HepG2 (cell line): ENCODE results near the gene KCNN2. TPM values are rescaled to one million over a fixed set of nuclear protein-coding genes. Genes with fewer than 3 reads are reported as not detected.

Source experiments
- ATAC-seq: fragments of 200-7000 bp; cut with Tn5 transposase; 3 replicates; pipeline ENCODE4 v1.9.1; 2020; ENCODE audit warnings: mild to moderate bottlenecking, moderate library complexity
- BruUV-seq: library from RNA; stranded (reverse); fragments of 400-500 nt; replicated peaks from 2 replicates; lab custom pipeline; 2021; lab: Mats Ljungman, UMichigan
- CTCF ChIA-PET: fragments of 300-600 bp; formaldehyde crosslinking; extraction: SDS; loops from one replicate; lab custom pipeline; 2021; ENCODE audit warnings: low total read pairs, inconsistent platforms, low intra/inter-chr PET ratio; lab: Yijun Ruan, JAX
- POLR2A ChIA-PET: fragments of 350-600 bp; sonication (Branson Sonifier 250); formaldehyde crosslinking; loops from one replicate; lab custom pipeline; 2020; ENCODE audit warnings: antibody characterized with exemption, inconsistent platforms; lab: Yijun Ruan, JAX
- DNase-seq: peaks from one replicate; pipeline ENCODE4 v3.0.0-alpha.2; 2015; ENCODE audit warnings: low spot score
- FAIRE-seq: peaks from 3 replicates; lab custom pipeline; 2011; peaks lifted over from hg19 to GRCh38; lab: Jason Lieb, UNC
- H2AFZ ChIP-seq: one replicate; pipeline ENCODE4 v1.6.1; 2011; ENCODE audit warnings: low read length, inconsistent platforms
- H3K27ac ChIP-seq: fragments of 300-600 bp; 3 replicates; pipeline ENCODE4 v1.8.0; 2011; ENCODE audit warnings: mixed run types, mild to moderate bottlenecking, mixed read lengths, low read length, inconsistent platforms; ENCODE audit not compliant: insufficient read depth; ENCODE audit errors: extremely low read length
- H3K27me3 ChIP-seq, 2 experiments: fragments of 200-600 bp in 1 of 2; 2 replicates in 1 of 2; 3 replicates in 1 of 2; pipeline versions ENCODE4 v1.6.0 to v1.8.0; 2011; ENCODE audit warnings: low read length in 2 of 2, mild to moderate bottlenecking in 2 of 2, moderate library complexity in 2 of 2, inconsistent platforms in 1 of 2; ENCODE audit not compliant: insufficient read depth in 2 of 2, control insufficient read depth in 1 of 2
- H3K36me3 ChIP-seq, 2 experiments: fragments of 200-600 bp in 1 of 2; replicated peaks in 1 of 2; 2 replicates in 1 of 2; 3 replicates in 1 of 2; pipeline versions ENCODE4 v1.5.1 to v1.8.0; 2011; ENCODE audit warnings: low read length in 2 of 2, inconsistent platforms in 1 of 2; ENCODE audit not compliant: insufficient read depth in 2 of 2, control insufficient read depth in 1 of 2
- H3K4me1 ChIP-seq: 2 replicates; pipeline ENCODE4 v1.5.1; 2012; ENCODE audit warnings: low read length, inconsistent platforms; ENCODE audit not compliant: insufficient read depth
- H3K4me2 ChIP-seq: 2 replicates; pipeline ENCODE4 v1.6.0; 2011; ENCODE audit warnings: low read depth, low read length, inconsistent platforms
- H3K4me3 ChIP-seq, 3 experiments: fragments of 200-600 bp in 1 of 3; sonication (generic), shearing (Covaris generic) in 1 of 3; replicated peaks in 1 of 3; 2 replicates each; pipeline ENCODE4 v1.5.1; 2011 to 2016; ENCODE audit warnings: low read length in 3 of 3, inconsistent platforms in 2 of 3, low read depth in 2 of 3, mild to moderate bottlenecking in 2 of 3, control low read depth in 1 of 3, mixed read lengths in 1 of 3; ENCODE audit not compliant: insufficient read depth in 1 of 3
- H3K79me2 ChIP-seq: one replicate; pipeline ENCODE4 v1.6.1; 2011; ENCODE audit warnings: low read length, inconsistent platforms; ENCODE audit not compliant: insufficient read depth
- H3K9ac ChIP-seq: 2 replicates; pipeline ENCODE4 v1.6.0; 2011; ENCODE audit warnings: mild to moderate bottlenecking, low read depth, low read length, inconsistent platforms; ENCODE audit not compliant: insufficient read depth
- H3K9me3 ChIP-seq: 2 replicates; pipeline ENCODE4 v1.5.1; 2012; ENCODE audit warnings: mild to moderate bottlenecking, low read length
- H4K20me1 ChIP-seq: 2 replicates; pipeline ENCODE4 v1.6.0; 2011; ENCODE audit warnings: inconsistent platforms, mild to moderate bottlenecking, low read length, moderate library complexity; ENCODE audit not compliant: insufficient read depth
- SIX1 ChIP-seq: sonication (generic); formaldehyde crosslinking; IDR thresholded peaks from 2 replicates; pipeline ENCODE4 v1.4.0; 2020; ENCODE audit warnings: missing genetic modification reagents, borderline replicate concordance
- TERF1 ChIP-seq: sonication (generic); formaldehyde crosslinking; IDR thresholded peaks from 2 replicates; pipeline ENCODE4 v1.8.0; 2022; ENCODE audit warnings: mild to moderate bottlenecking, missing genetic modification reagents, moderate library complexity
- ZFYVE20 ChIP-seq: sonication (generic); formaldehyde crosslinking; IDR thresholded peaks from 2 replicates; pipeline ENCODE4 v1.8.0; 2023; ENCODE audit warnings: low read depth, mild to moderate bottlenecking, moderate library complexity, missing genetic modification reagents, borderline replicate concordance
- ZMAT3 ChIP-seq: sonication (generic); formaldehyde crosslinking; conservative IDR thresholded peaks from 2 replicates; pipeline ENCODE4 v1.7.0; 2021; ENCODE audit warnings: missing genetic modification reagents
- ZNF292 ChIP-seq: sonication (generic); formaldehyde crosslinking; IDR thresholded peaks from 2 replicates; pipeline ENCODE4 v1.8.1; 2022; ENCODE audit warnings: mild to moderate bottlenecking, low read depth, missing genetic modification reagents, borderline replicate concordance
- ZNF530 ChIP-seq: sonication (generic); formaldehyde crosslinking; IDR thresholded peaks from 2 replicates; pipeline ENCODE4 v1.5.0; 2020; ENCODE audit warnings: low read depth, mild to moderate bottlenecking, missing genetic modification reagents
- ZNF552 ChIP-seq: sonication (generic); formaldehyde crosslinking; IDR thresholded peaks from 2 replicates; pipeline ENCODE4 v1.9.0; 2022; ENCODE audit warnings: missing genetic modification reagents, mild to moderate bottlenecking, borderline replicate concordance
- ZNF746 ChIP-seq: sonication (generic); formaldehyde crosslinking; IDR thresholded peaks from 2 replicates; pipeline ENCODE4 v1.8.0; 2022; ENCODE audit warnings: mild to moderate bottlenecking, missing genetic modification reagents
- ZNF788 ChIP-seq: sonication (generic); formaldehyde crosslinking; IDR thresholded peaks from 2 replicates; pipeline ENCODE4 v1.5.0; 2020; ENCODE audit warnings: mild to moderate bottlenecking, missing genetic modification reagents, borderline replicate concordance
- ZNF850 ChIP-seq: sonication (generic); formaldehyde crosslinking; conservative IDR thresholded peaks from 2 replicates; pipeline ENCODE4 v1.9.0; 2021; ENCODE audit warnings: mild to moderate bottlenecking, missing genetic modification reagents
- WGBS: methylation state at CpG from one replicate; pipeline ENCODE4 v1.1.6; 2017; ENCODE audit warnings: low lambda C conversion rate; 5-methylcytosine and 5-hydroxymethylcytosine counted together
- in situ Hi-C: cut with HindIII; loops from 2 replicates; pipeline ENCODE4 v1.10.0; 2017; ENCODE audit warnings: low pct_unique_long_range_greater_than_20kb; ENCODE audit not compliant: extremely low pct_ligation_motif_present
- intact Hi-C: fragments of 100-400 bp; cut with micrococcal nuclease; formaldehyde crosslinking; loops from one replicate; pipeline ENCODE4 v1.10.0; 2022; ENCODE audit not compliant: unreplicated experiment
- polyA plus RNA-seq, 8 experiments: library from polyadenylated mRNA; depleted of rRNA in 3 of 8; stranded (reverse) in 7 of 8; unstranded in 1 of 8; fragments of >200 nt; fragmentation: Illumina TruSeq in 4 of 8; extraction: Trizol in 4 of 8; gene quantifications; 2 replicates each; pipeline versions ENCODE4 v1.2.1 to v1.2.3, GENCODE V29; 2011 to 2016; ENCODE audit warnings: low read depth in 4 of 8, missing spikeins in 1 of 8, mixed read lengths in 1 of 8; ENCODE audit not compliant: insufficient read depth in 1 of 8
- total RNA-seq, 5 experiments: library from RNA; depleted of rRNA; stranded (reverse); fragments of >200 nt; fragmentation: Illumina TruSeq; extraction: Trizol; gene quantifications; 2 replicates each; pipeline ENCODE4 v1.2.3, GENCODE V29; 2016; ENCODE audit warnings: low read depth in 1 of 5

Gene KCNN2
- total and polyA plus RNA-seq, 2 of the 13 experiments (the other 11 are each of a cell fraction or from before 2014, with no cell fraction given): not detected

- H3K9ac ChIP-seq: no peak overlapping the region
- TF ChIP-seq TERF1 (CRISPR knock-in tag) (no peak), ZNF292 (CRISPR knock-in tag) (no peak), ZNF788 (CRISPR knock-in tag) (no peak), ZFYVE20 (CRISPR knock-in tag) (no peak), ZNF552 (CRISPR knock-in tag) (no peak), ZMAT3 (CRISPR knock-in tag) (no peak), ZNF850 (CRISPR knock-in tag) (no peak), SIX1 (CRISPR knock-in tag) (no peak), ZNF530 (no peak), ZNF746 (CRISPR knock-in tag) (no peak)
- TF ChIP-seq, all 625 proteins: peak for 0
- H3K4me2 ChIP-seq: no peak overlapping the region
- H4K20me1 ChIP-seq: no peaks in the 10 kb centered on the region
- no peak overlapping the region for H3K4me3 ChIP-seq
- CTCF ChIA-PET: no interaction called here
- in situ Hi-C loops: no loop called here
- H3K9me3 ChIP-seq: no peaks in the 10 kb centered on the region
- no peak for FAIRE-seq
- no peaks in the 10 kb centered on the region for H3K36me3 ChIP-seq
- no TSS peak for BruUV-seq
- no peaks in the 10 kb centered on the region for H3K79me2 ChIP-seq
- POLR2A ChIA-PET: no interaction called here
- no peaks in the 10 kb centered on the region for H3K4me1 ChIP-seq
- 2% methylated on average over 3 of the region's 3 CpGs for WGBS
- no peak for ATAC-seq
- no peaks in the 10 kb centered on the region for H3K27me3 ChIP-seq
- no peak for DNase-seq
- no peak overlapping the region for H3K27ac ChIP-seq
- intact Hi-C loops: no loop called here
- H2AFZ ChIP-seq: no peak overlapping the region
Measured at GRCh38 chr5:114325541-114325940, 36.3 kb upstream of the KCNN2 start.
